ENCODE measurements around the gene USP33.
"Not testable (repeated sequence)": the region's sequence is repeated elsewhere in the genome, so short reads cannot be mapped to it uniquely, and the experiment has no call there.

USP33 gene

DNA sequence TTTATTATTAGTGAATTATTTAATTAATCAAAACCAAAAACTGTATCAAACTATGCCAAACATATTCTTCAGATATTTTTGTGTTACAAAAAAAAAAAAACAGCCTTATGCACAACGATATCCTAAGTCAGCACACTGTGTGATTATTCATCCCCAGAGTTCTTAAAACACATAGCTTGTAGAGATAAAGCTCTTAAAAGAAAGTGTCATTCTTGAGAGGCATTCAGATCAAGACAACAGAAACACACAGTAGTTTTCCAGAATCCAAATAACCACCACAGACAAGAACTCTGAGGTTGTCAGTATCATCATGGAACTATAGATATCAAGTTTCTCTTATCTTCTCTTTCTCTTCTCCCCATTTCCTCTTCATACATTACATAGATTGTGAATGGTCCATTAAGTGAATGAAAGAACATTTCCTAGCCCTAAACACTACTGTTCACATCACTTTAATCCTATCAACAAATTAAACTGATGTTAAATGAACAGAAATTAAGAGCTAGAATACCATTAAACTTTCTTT, 90.7 kb downstream of the USP33 start:
- DNase-seq = no peak

GRCh38 chr1:77664939-77665516, 94.6 kb downstream of the USP33 start:
- no peak for DNase-seq

DNA sequence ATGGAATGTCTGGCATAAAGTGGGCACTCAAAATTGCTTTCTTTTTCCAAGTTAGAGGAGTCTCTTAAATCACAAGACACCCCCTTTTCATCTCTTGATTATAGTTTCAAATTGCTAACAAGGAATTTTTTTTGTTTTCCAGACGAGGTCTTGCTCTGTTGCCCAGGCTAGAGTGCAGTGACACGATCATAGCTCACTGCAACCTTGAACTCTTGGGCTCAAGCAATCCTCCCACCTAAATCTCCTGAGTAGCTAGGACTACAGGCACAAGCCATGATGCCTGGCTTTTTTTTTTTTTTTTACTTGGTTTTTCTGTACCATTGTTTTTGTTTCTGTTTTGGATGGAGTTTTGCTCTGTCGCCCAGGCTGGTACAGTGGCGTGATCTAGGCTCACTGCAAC, 98.0 kb downstream of the USP33 start:
- DNase-seq = no peak

- DNase-seq = no peak
These were observed 99.6 kb downstream of the USP33 start for GRCh38 chr1:77659879-77660593.

DNA sequence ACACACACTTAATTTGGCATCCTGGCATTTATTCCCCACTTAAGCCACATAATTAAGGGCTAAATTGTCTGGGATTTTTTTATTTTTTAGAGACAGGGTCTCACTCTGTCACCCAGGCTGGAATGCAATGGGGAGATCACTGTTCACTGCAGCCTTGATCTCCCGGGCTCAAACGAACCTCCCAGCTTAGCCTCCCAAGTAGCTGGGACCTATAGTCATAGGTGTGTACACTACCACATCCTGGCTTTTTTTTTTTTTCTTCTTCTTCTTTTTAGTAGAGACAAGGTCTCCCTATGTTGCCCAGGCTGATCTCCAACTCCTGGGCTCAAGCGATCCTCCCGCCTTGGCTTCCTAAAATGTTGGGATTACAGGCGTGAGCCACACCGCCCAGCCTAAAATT, 101.4 kb downstream of the USP33 start:
- no peak for DNase-seq

- DNase-seq = no peak
These were observed 104.1 kb downstream of the USP33 start for GRCh38 chr1:77655431-77655974.

DNA sequence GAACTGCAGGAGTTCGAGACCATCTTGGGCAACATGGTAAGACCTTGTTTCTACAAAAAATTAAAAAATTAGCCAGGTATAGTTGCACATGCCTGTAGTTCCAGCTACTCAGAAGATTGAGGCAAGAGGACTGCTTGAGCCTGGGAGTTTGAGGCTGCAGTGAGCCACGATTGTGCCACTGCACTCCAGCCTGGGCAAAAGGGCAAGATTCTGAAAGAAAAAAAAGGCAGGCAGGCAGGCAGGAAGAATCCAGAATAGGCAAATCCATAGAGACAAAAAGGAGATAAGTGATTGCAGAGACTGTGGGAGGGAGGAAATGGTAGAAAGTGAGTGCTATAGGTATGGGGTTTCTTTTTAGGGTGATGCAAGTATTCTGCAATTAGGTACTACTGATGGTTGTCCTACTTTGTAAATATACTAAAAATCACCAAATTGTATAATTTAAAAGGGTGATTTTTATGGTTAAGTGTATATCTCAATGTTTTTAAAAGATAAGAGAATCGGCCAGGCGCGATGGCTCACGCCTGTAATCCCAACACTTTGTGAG, 106.6 kb downstream of the USP33 start:
- DNase-seq = no peak

DNA sequence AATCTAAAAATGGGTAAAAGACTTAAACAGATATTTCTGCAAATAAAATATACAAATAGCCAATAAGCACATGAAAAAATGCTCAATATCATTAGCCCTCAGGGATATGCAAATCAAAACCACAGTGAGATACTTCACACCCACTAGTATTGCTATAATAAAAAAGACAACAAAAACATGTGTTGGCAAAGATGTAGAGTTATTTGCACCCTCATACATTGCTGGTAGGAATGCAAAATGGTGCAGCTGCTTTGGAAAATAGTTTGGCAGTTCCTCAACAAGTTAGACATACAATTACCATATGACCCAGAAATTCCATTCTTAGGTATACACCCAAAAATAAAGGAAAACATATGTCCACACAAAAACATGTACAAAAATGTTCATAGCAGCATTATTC, 107.4 kb downstream of the USP33 start:
- no peak for DNase-seq

- no peak for DNase-seq
These were observed 110.5 kb downstream of the USP33 start for GRCh38 chr1:77649127-77649526.

DNA sequence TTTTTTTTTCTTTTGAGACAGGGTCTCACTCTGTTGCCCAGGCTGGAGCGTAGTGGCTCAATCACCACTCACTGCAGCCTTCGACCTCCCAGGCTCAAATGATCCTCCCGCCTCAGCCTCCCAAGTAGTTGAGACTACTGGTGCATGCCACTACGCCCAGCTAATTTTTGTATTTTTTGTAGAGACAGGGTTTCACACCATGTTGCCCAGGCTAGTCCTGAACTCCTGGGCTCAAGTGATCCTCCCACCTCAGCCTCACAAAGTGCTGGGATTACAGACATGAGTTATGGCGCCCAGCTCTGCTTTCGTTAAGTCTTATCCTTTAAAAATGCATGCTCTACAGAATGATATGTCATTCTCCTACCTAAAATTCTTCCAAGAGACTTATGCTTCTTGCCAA, 113.4 kb downstream of the USP33 start:
- DNase-seq = not testable (repeated sequence)
